GM10248 (cell line): ENCODE data around the gene KNCN.

ENCODE experiments used
- CTCF ChIA-PET: fragments of 300-600 bp; sonication (Branson Sonifier 250); formaldehyde crosslinking; extraction: SDS; loops from one replicate; lab custom pipeline; 2021; ENCODE audit warnings: antibody characterized with exemption; lab: Yijun Ruan, JAX
- POLR2A ChIA-PET: fragments of 350-650 bp; sonication (Branson Sonifier 250); formaldehyde crosslinking; extraction: SDS; loops from one replicate; lab custom pipeline; 2020; ENCODE audit warnings: antibody characterized with exemption; lab: Yijun Ruan, JAX
- DNase-seq: peaks from one replicate; pipeline ENCODE4 v3.0.0; 2012; ENCODE audit errors: extremely low spot score
- TF ChIP-seq, protein P1 (sequence below): IDR thresholded peaks from 2 replicates; pipeline ENCODE4 v1.5.1; 2012; ENCODE audit warnings: mild to moderate bottlenecking, low read depth; ENCODE audit errors: extremely low read depth, missing control alignments, control extremely low read depth

KNCN gene

DNA sequence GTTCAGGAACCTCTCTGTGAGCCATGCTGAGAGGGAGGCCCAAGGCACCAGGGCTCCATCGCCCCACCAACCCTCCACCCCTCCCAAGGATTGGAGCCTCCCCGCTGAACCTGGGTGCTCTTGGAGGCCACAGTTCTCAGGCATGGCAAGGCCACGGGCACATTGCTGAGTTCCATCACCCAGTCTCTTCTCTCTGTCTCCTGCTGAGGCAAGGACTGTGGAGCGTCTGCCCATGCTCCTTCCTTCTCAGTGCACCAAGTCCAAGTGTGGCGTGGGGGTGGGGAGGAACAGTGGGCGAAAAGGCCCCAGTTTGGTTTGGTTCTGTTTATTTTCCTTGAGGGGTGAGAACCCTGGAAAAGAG, 2.8 kb upstream of the KNCN start:
- ChIA-PET CTCF (no interaction called here), POLR2A (no interaction called here)

DNA sequence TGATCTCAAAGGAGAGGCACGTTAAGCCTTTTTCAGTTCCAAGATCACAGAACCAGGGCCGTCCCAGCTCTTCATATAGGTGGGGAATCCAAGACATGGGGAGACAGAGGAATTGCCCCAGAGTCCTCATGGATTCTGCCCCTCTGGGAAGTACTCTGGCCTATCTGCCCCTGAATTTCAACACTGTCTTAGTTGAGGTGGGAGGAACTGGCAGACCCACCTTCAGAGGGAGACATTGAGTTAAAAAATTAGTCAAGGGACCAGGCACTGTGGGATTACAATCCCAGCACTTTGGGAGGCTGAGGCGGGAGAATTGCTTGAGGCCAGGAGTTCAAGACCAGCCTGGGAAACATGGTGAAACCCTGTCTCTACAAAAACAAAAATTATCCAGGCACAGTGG, 2.1 kb upstream of the KNCN start:
- no peak for DNase-seq
- CTCF ChIA-PET, result interaction anchor here (1.1 kb wide), 1 partner anchor 26 kb away, joined by 3 read pairs; no protein-coding TSS in a partner anchor
- TF ChIP-seq, protein P1, sequence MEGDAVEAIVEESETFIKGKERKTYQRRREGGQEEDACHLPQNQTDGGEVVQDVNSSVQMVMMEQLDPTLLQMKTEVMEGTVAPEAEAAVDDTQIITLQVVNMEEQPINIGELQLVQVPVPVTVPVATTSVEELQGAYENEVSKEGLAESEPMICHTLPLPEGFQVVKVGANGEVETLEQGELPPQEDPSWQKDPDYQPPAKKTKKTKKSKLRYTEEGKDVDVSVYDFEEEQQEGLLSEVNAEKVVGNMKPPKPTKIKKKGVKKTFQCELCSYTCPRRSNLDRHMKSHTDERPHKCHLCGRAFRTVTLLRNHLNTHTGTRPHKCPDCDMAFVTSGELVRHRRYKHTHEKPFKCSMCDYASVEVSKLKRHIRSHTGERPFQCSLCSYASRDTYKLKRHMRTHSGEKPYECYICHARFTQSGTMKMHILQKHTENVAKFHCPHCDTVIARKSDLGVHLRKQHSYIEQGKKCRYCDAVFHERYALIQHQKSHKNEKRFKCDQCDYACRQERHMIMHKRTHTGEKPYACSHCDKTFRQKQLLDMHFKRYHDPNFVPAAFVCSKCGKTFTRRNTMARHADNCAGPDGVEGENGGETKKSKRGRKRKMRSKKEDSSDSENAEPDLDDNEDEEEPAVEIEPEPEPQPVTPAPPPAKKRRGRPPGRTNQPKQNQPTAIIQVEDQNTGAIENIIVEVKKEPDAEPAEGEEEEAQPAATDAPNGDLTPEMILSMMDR, result no peak
- POLR2A ChIA-PET, result no interaction called here

More for the DNA sequence above, 2.8 kb upstream of the KNCN start:
- TF ChIP-seq, protein P1, result no peak
- no peak for DNase-seq

DNA sequence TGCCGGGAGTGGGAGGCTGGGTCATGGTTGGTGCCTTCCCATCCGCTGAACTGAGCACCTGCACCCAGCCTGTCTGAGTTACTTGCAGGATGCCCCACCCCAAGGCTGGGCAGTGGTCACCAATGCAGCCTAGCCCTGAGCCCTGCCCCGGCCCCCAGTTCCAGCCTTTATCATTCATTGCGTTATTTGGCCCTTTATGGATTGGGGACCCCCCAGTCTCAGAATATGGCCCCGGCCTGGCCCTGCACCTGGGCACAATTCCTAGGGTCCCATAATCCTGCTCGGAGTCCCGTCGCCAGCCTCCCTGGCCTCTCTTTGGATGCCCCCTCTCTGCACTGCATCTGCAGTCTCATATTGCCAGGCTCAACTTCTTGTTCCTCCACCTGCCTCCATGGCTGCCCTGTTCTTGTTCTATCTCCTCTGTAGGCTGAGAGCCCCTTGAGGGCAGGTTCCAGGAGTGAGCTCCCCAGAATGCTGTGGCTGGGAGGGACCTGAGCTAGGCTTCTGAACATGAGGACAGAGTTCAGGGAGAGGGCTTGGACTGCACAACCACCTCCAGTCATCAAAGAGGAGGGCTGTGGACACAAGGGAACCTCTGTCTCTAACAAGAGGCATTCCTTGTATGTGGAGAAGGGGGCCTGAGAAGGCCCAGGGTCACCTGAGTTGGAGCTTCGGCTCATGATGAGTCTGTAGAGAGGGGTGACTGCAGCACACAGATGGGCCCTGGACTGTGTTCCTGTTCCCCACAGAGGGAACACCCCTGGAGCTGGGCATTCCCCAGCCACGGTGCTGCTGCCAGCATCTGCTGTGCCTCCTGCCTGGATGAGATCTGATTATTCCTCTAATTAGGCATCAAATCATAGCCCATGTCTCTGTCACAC, 1.1 kb upstream of the KNCN start:
- ChIA-PET CTCF (interaction anchor here (1.1 kb wide), 1 partner anchor 26 kb away, joined by 3 read pairs; no protein-coding TSS in a partner anchor), POLR2A (no interaction called here)
- TF ChIP-seq, protein P1, result no peak
- no peak for DNase-seq

DNA sequence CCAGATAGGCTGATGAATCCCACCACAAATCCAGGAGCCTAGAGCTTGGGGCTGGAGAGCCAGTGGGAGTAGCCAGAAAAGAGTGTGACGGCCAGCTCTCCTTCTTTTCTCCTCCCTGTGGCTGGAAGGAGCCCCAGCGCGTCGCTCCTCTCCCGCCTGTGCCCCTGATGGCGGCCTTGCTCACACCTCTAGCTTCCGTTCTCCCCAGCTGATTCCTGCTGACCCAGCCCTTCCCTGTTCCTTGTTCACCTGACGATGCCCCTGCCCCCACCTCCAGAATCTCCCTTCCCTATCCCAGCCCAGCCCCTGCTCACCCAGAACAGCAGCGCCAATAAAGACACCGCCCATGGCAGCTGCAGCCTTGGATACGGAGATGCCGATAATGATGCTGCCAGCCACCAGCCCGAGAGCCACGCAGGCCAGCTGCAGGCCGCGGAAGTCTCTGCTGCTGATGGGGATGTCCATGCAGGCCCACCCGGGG, 656 bp downstream of the KNCN start:
- ChIA-PET POLR2A (no interaction called here), CTCF (interaction anchor here (1.2 to 1.3 kb wide), 2 partner anchors 16 to 21 kb away, joined by 3 read pairs; a partner anchor contains a TSS)
- no peak for DNase-seq
- TF ChIP-seq, protein P1, result no peak

DNA sequence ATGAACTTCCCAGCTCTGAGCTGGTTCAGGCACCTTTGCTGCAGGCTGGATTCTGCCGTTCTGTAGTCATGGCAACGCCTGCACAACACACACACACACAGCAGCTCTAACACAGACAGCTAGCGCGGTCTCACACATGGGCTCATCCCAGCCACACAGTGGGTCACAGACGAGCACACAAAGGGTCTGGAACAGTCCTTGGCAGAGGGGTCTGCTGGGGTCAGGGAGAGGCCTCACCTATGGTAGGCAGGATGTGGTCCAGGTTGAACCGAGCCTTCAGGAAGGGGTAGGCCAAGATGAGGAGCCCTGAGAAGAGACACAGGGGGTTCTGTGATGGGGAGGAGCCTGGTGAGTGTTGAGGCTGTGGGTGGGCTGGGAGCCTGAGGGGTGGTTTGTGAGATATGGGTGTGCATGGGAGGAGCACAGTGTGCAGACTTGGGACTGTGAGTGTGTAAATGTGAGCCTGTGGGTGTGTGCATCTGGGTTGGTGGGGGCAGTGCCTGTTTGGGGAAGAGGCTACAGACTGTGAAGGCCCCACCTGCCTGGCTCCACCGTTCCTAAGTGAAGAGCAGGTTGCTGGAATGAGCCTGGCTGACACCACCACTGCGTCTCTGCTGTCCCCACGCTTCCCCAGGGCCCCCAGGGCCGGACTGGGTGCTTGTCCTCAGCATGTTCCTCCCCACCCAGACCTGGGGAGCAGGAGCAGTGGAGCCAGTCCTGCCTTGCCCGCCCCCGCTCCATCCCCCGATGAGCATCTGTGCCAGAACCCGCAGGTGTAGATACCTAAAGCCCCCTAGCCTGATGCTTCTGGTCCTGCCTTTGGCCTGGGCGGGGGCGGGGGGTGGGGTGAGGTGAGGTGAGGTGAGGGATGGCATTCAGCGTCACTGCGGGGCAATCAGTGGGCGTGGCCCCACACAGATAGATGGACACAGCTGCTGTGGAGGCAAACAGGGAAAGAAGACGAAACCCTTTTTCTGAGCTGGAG, 1.5 kb downstream of the KNCN start:
- TF ChIP-seq, protein P1, result no peak
- ChIA-PET CTCF (interaction anchor here (0.8 to 1.6 kb wide), 4 partner anchors 12 to 23 kb away, joined by 3 read pairs; a partner anchor contains a TSS), POLR2A (no interaction called here)
- no peak for DNase-seq
